Measurements from ENCODE around the gene MGMT.

The MGMT gene

DNA sequence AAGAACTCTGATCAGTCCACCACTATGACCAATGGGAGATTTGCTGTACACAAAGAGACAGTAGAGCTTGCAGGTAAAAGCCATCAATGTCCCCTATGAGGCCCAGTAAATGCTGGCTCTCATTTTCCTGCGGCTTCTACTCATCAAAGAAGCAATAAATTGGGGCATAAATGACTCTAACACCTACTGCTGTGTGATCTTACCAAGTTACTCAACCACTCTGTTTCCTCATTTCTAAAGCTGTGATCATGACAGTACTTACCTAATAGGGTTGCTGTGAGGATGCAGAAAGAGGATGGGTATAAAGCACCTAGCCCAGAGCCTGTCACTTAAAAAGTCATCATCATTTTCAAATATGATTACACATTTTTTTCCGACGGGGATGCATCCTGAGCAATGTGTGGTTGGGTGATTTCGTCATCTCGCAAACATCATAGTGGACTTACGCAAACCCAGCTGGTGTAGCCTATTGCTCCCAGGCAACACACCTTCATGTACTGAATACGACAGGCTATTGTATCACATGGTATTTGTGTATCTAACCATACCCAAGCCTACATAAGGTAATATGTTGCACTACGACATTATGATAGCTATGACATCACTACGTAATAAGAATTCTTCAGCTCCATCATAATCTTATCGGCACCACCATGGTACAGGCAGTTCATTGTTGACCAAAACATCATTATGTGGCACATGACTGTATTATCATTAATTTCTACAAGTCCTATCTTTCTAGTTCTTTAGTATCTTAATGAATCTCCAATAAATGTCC is 7.1 kb upstream of the MGMT start:
- no peak for DNase-seq

DNA sequence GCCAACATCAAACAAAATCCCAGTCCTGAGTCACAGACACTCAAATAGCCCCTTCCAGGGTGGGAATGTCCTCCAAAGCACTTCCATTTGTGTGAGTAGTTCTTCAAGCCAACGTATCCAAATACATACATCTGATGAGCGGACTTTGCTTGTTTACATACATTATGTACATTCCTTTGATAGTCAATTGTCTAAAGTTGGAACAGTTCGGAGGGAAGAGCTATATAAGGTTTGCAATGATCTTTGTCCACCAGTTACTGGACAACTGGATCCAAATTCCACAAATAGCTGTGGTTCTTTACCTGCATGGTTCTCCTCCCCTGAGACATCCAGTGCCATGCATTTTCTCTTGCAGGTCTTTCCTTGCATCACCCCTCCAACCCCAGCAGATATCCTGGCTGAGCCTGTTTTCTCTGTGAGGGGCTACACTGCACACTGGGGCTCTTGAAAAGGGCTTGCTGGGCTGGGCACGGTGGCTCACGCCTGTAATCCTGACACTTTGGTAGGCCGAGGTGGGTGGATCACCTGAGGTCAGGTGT is 4.7 kb upstream of the MGMT start:
- no peak for DNase-seq

GRCh38 chr10:129464251-129464650 is 2.8 kb upstream of the MGMT start:
- no peak for DNase-seq

DNA sequence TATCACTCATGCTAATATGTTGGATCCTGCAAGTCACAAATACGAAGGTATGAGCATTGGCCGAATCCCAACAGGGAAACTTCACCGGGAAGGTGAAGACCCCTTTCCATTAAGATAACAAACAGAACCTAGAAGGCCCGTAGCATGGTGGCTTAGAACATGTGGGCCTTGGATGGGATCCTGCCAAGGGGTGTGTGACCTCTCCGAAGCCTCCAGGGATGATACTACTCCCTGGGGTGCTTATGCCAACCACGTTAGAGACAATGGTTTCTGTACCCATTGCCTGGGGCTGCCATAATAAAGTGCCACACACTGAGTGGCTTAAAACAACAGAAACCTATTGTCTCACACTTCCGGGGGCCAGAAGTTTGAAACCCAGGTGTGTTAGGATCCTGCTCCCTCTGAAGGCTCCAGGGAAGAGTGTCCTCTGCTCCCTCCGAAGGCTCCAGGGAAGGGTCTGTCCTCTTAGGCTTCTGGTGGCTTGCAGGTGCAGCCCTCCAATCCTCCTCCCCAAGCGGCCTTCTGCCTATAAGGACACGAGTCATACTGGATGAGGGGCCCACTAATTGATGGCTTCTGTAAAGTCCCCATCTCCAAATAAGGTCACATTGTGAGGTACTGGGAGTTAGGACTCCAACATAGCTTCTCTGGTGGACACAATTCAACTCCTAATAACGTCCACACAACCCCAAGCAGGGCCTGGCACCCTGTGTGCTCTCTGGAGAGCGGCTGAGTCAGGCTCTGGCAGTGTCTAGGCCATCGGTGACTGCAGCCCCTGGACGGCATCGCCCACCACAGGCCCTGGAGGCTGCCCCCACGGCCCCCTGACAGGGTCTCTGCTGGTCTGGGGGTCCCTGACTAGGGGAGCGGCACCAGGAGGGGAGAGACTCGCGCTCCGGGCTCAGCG is 992 bp upstream of the MGMT start:
- DNase-seq: no peak

DNA sequence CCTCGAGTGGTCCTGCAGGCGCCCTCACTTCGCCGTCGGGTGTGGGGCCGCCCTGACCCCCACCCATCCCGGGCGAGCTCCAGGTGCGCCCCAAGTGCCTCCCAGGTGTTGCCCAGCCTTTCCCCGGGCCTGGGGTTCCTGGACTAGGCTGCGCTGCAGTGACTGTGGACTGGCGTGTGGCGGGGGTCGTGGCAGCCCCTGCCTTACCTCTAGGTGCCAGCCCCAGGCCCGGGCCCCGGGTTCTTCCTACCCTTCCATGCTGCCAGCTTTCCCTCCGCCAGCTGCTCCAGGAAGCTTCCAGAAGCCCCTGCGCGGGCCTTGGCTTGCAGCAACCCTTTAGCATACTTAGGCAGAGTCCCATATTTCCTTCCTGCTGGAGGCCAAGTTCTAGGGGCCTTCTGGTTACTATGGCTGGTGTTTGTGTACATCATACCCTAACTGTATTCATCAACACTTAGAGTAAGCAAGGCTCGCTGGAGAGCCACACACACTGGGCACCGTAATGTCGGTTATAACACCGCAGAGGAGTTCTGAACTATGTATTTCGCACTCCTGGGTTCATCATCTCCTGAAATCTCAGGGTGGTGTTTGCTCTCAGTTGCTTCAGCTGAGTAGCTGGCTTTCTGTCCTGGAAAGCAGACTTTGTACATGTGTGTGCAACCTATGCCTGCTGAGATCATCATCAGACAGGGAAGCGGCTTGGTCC is 471 bp downstream of the MGMT start:
- no peak for DNase-seq

GRCh38 chr10:129468187-129468586 is 1.1 kb downstream of the MGMT start:
- no peak for DNase-seq

GRCh38 chr10:129470103-129470851 is 3.2 kb downstream of the MGMT start:
- DNase-seq: no peak

DNA sequence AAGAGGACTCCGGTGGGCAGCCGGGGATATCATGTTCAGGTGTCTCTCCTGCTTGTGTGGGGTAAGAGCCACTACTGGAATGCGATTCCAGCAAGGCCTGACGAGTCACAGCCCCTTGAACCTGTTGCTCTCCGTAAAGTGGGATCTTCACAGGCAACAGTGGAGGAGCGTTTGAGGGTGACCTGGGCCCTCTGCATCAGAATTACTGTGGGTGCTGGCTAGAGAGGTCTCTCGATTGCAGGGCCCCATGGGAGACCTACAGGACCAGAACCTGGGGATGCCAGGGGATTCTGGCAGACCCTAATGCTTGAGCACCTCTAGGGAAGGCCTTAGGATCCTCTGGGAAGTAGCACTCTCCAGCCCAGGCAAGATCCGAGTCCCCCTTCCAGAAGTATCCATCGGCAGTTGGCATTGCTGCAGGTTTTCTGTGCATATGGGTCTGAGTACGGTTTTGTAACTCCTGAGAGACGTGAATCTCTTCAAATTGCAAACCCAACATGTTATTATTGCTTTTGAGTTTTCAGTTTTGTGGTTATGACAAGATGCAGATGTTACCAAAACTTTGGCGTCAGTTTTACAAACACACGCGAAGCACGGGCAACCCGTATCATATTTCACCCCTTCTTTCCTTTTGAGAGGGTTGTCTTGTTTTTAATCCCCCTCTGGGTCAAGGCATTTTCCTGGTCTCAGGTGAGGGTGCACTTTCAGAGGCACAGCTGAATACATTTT is 4.6 kb downstream of the MGMT start:
- no peak for DNase-seq

DNA sequence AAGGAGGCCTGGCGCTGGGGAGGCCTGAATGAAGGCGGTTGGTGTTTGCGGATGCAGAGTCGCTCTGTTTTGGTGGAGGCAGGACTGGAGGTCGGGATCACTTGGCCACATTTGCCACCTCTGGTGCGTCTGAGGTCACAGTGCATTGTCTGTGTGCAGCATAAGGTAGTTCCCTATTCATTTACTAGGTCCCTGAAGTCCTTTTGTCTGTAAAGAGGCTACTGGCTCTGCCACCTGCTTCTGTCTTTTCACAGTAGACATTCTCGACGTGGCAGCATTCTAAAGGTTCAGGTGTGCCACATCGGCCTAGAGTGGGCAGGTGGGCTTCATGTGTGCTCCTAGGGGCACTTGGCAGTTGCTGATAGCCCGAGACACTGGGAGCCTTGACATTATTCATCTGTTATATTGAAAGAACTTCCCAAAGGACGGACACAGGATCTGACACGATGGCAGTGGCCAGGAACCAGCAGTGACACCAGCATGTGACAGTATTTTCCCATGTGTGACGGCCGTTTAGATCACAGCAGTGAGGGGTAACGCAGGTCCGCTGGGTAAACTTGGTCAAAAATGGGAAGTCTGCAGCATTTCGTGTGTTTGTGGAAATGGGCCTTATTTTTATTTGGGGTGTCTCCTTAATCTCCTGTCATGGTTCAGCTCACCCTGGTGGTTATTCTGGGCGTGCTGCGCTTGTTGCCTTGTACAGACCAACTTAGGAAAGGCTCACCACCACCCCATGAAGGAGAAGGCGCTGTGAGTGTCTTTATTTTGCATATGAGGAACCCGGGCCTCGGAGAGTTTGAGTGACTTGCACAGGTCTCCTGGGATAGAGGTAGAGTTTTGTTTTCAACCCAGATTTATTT is 5.9 kb downstream of the MGMT start:
- no peak for DNase-seq

DNA sequence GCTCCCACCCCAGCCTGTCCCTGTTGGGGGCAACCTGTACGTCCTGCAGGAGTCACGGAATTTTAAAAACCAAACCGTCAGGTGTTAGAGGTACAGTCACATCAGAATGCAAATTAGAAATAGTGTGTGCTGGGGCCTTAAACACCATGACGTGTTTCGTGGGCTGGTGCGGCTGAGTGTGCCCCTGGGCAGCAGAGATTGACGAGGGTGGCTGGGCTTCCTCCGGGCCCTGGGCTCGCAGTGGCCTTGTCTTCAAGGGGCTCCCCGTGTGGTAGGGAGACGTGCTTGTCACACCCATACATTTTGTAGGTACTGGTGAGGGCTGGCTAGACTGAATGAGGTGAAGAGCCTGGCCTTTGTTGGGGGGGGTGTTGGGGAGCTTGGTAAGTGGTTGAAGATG is 7.6 kb downstream of the MGMT start:
- DNase-seq: no peak

GRCh38 chr10:129476431-129476830 is 9.4 kb downstream of the MGMT start:
- DNase-seq: no peak

DNA sequence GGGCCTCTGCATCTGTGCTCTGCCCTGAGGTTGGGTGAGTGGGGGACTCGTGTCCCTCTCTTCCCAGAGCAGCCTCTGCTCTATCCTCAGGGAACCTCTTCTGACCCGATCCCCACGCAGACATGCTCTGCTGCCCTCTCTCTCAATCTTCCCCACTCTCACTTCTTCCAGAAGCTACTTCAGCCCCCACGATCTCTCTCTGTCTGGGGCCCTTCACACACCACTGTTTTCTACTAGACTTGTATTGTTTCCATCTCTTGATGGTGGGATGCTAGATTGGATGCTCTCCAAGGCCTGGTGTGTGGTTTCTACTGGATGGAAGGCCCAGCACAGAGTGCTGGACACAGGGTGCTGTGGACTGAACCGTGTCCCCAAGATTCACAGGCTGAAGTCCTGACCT is 10.0 kb downstream of the MGMT start:
- no peak for DNase-seq

- no peak for DNase-seq
Measured at GRCh38 chr10:129481641-129482040, 14.6 kb downstream of the MGMT start.

- DNase-seq: no peak
Measured at GRCh38 chr10:129483430-129484010, 16.5 kb downstream of the MGMT start.

DNA sequence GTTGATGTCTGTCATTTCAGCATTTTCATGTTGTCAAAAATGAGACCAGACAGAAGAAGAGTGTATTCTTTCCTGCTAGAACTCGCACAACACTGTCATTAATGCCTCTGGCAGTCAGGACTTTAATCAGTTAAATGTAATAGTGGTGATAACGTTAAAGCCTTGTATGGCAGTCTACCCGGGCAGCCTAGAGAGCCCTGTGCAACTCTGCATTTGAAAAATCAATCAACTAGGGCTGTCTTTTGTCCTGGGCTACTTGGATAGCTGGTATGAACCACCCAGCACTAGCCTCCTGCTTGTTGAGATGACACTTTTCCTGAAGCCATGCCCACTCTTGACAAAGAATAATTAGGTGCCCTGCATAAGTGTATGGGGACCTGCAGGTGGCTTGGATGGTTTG is 19.8 kb downstream of the MGMT start:
- DNase-seq: no peak

DNA sequence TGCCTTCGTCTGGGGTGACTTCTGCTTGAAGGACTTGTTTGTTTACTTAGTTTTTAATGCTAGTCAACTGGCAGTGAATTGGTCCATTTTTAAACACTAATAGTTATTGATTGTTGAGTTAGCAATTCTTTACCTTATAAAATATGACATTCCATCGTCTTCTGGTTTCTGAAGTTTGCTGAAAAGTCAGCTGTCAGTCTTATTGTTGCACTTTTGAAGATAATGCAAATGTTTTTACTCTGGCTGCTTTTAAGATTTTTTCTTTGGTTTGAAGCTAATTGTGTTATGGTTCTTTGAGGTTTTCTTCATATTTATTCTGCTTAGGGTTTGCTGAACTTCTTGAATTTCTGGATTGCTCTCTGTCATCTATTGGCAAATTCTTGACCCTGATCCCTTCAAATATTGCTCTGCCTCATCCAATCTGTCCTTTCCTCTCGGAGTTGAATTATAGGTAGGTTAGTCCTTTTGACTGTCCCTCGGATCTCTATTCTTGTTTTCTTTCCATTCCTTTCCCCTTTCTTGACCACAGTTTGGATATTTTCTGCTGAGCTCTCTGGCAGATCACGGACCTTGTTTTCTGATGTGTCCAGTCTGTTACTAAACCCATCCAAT is 24.2 kb downstream of the MGMT start:
- no peak for DNase-seq

GRCh38 chr10:129494176-129494575 is 27.1 kb downstream of the MGMT start:
- DNase-seq: no peak

GRCh38 chr10:129494740-129495139 is 27.7 kb downstream of the MGMT start:
- no peak for DNase-seq

DNA sequence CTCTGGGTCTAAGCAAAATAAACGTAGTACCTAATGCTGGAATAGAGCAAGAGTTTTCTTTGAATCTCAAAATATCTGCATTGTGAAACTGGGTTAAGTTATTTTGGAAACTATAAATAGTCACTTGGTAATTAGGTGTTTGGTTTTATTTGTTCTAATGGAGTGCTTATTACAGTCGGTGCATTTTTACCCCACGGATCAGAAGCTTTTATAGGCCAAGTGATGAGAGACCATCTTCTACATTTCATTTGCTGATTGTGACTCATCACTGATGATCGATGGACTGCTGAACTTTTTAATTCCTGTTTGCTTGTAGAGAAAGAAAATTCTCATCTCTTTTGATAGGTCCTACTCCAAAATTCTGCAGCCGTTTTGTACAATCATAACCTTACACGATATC is 28.2 kb downstream of the MGMT start:
- no peak for DNase-seq

DNA sequence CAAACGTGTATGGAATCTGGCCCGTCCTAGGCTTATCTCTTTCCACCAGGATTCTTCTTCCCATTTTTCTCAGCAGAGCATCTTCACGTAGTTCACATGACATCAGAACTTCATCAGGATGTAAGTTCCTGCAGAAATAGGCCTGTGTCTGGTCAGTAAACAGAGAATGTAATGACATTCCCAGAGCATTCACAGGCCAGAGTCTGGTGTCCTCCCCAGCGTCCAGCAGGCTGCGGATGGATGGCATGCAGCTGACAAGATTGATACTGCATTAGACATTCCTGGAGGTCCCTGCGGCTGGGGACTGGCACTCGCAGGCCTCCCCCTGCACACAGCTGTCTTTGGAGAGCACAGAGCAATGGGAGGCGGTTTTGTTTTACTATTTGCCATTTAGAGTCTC is 28.7 kb downstream of the MGMT start:
- no peak for DNase-seq
